ENCODE data around the gene A2M.

GRCh38 chr12:9122091-9122609, 6.4 kb upstream of the A2M start:
- TF ChIP-seq YY1 (IDR thresholded peaks at IDR 0.05; ENCODE audit: low read depth, low read length) (no peak), SP4 (IDR thresholded peaks at IDR 0.05; ENCODE audit: low read length) (no peak), ZNF274 (IDR thresholded peaks at IDR 0.05; ENCODE audit: borderline replicate concordance, extremely low read depth, low read length) (no peak), CTCF (IDR thresholded peaks at IDR 0.05; ENCODE audit: control extremely low read depth in 1 of 3, insufficient read depth in 1 of 3, low read depth in 1 of 3, low read length in 3 of 3) (no peak), RXRA (IDR thresholded peaks at IDR 0.05; ENCODE audit: insufficient read depth, low read depth, low read length) (no peak), TAF1 (IDR thresholded peaks at IDR 0.05; ENCODE audit: low read depth, low read length) (no peak), EZH2 (IDR thresholded peaks at IDR 0.05; ENCODE audit: low read depth, low read length, severe bottlenecking) (no peak), JUND (IDR thresholded peaks at IDR 0.05; ENCODE audit: low read length) (no peak), POLR2A (IDR thresholded peaks at IDR 0.05; ENCODE audit: control extremely low read depth in 1 of 2, low read depth in 2 of 2, low read length in 2 of 2) (no peak)

Data from H1 (cell line).